MM.1S (cell line): ENCODE results near the gene SH3RF1.

ENCODE experiments used
- DNase-seq: peaks from one replicate; pipeline ENCODE4 v3.0.0-alpha.2; 2015
- H2AFZ ChIP-seq: fragments of 300-600 bp; sonication (generic); 2 replicates; pipeline ENCODE4 v1.6.0; 2016; ENCODE audit warnings: antibody characterized with exemption, low read length
- H3F3A ChIP-seq: fragments of 300-600 bp; sonication (generic); 2 replicates; pipeline ENCODE4 v1.6.1; 2016; ENCODE audit warnings: mild to moderate bottlenecking, antibody characterized with exemption, low read length, moderate library complexity, mixed read lengths; ENCODE audit not compliant: insufficient read depth
- H3K27ac ChIP-seq: fragments of 300-600 bp; sonication (generic); 2 replicates; pipeline ENCODE4 v1.5.1; 2016; ENCODE audit warnings: mild to moderate bottlenecking, low read length
- H3K27me3 ChIP-seq: fragments of 300-600 bp; sonication (generic); replicated peaks from 2 replicates; pipeline ENCODE4 v1.6.0; 2016; ENCODE audit warnings: low read length; ENCODE audit not compliant: insufficient read depth
- H3K36me3 ChIP-seq: fragments of 300-600 bp; sonication (generic); replicated peaks from 2 replicates; pipeline ENCODE4 v1.6.1; 2016; ENCODE audit warnings: mild to moderate bottlenecking, low read length, mixed read lengths; ENCODE audit not compliant: insufficient read depth
- H3K4me1 ChIP-seq: fragments of 300-600 bp; sonication (generic); 2 replicates; pipeline ENCODE4 v1.6.1; 2016; ENCODE audit warnings: low read length, mixed read lengths
- H3K4me2 ChIP-seq: fragments of 300-600 bp; sonication (generic); 2 replicates; pipeline ENCODE4 v1.6.0; 2016; ENCODE audit warnings: low read depth, low read length
- H3K4me3 ChIP-seq: fragments of 300-600 bp; sonication (generic); 2 replicates; pipeline ENCODE4 v1.5.1; 2016; ENCODE audit warnings: low read length, mixed read lengths
- H3K79me2 ChIP-seq: fragments of 300-600 bp; sonication (generic); 2 replicates; pipeline ENCODE4 v1.6.1; 2016; ENCODE audit warnings: mixed run types, low read length, mixed read lengths
- H3K9ac ChIP-seq: fragments of 300-600 bp; sonication (generic); 2 replicates; pipeline ENCODE4 v1.6.1; 2016; ENCODE audit warnings: low read length, mixed read lengths
- H3K9me2 ChIP-seq: fragments of 300-600 bp; sonication (generic); replicated peaks from 2 replicates; pipeline ENCODE4 v1.6.1; 2016; ENCODE audit warnings: mild to moderate bottlenecking, low read length, mixed read lengths; ENCODE audit not compliant: insufficient read depth
- H3K9me3 ChIP-seq: fragments of 300-600 bp; sonication (generic); replicated peaks from 2 replicates; pipeline ENCODE4 v1.6.1; 2016; ENCODE audit warnings: mild to moderate bottlenecking, low read length, mixed read lengths; ENCODE audit not compliant: insufficient read depth
- H4K20me1 ChIP-seq: fragments of 300-600 bp; sonication (generic); 2 replicates; pipeline ENCODE4 v1.6.1; 2016; ENCODE audit warnings: mild to moderate bottlenecking, low read length, moderate library complexity, mixed read lengths; ENCODE audit not compliant: insufficient read depth
- CTCF ChIP-seq: fragments of 300-600 bp; sonication (generic); IDR thresholded peaks from 2 replicates; pipeline ENCODE4 v1.5.1; 2016; ENCODE audit warnings: antibody characterized with exemption, low read length, mixed read lengths
- EZH2 ChIP-seq: fragments of 300-600 bp; sonication (generic); optimal IDR thresholded peaks from 2 replicates; pipeline ENCODE3; 2017; ENCODE audit warnings: low read depth, mild to moderate bottlenecking, antibody characterized with exemption, low read length, mixed read lengths
- EZH2phosphoT487 ChIP-seq: fragments of 300-600 bp; sonication (generic); IDR thresholded peaks from 2 replicates; pipeline ENCODE4 v1.6.1; 2018; ENCODE audit warnings: antibody characterized with exemption, low read length

The SH3RF1 gene

GRCh38 chr4:169270810-169271691 lies at the start of gene SH3RF1:
Gene SH3RF1, minus strand, starts transcription at chr4:169270956. Its CDS starts 1,744 bp downstream, at chr4:169269212.
- Histone ChIP-seq H3F3A (peaks cover 23% of the 10 kb centered on the region), H3K27ac (peak within 1 kb of the TSS; percentile 48; the same call in 1 of the 2 replicates), H3K27me3 (no peaks in the 10 kb centered on the region), H3K4me2 (peak within 1 kb of the TSS; percentile 93), H4K20me1 (no peaks in the 10 kb centered on the region; the same call in 1 of the 2 replicates), H3K4me3 (peak within 1 kb of the TSS; percentile 89), H3K9ac (peak within 1 kb of the TSS; percentile 75), H3K4me1 (peaks cover 24% of the 10 kb centered on the region), H3K79me2 (peaks cover 20% of the 10 kb centered on the region), H3K36me3 (no peaks in the 10 kb centered on the region), H2AFZ (peak within 1 kb of the TSS; percentile 96), H3K9me3 (no peaks in the 10 kb centered on the region), H3K9me2 (no peaks in the 10 kb centered on the region)
- peak; percentile 74 for DNase-seq
- TF ChIP-seq CTCF (peak; percentile 20), EZH2phosphoT487 (no peak), EZH2 (no peak)

GRCh38 chr4:169315530-169316343 lies 45.0 kb upstream of the SH3RF1 start:
- Histone ChIP-seq H3K9me3 (no peaks in the 10 kb centered on the region), H3K9me2 (no peaks in the 10 kb centered on the region), H4K20me1 (no peaks in the 10 kb centered on the region), H3K4me2 (no peak overlapping the region), H3K9ac (no peak overlapping the region), H3K36me3 (no peaks in the 10 kb centered on the region), H3F3A (no peaks in the 10 kb centered on the region), H3K27ac (no peak overlapping the region), H2AFZ (no peak overlapping the region), H3K4me3 (no peak overlapping the region), H3K79me2 (no peaks in the 10 kb centered on the region), H3K4me1 (no peaks in the 10 kb centered on the region), H3K27me3 (no peaks in the 10 kb centered on the region)
- DNase-seq = no peak
- TF ChIP-seq CTCF (no peak), EZH2 (no peak), EZH2phosphoT487 (no peak)

- Histone ChIP-seq H3F3A (no peaks in the 10 kb centered on the region), H3K27me3 (no peaks in the 10 kb centered on the region), H3K9me2 (no peaks in the 10 kb centered on the region), H2AFZ (no peak overlapping the region), H3K9me3 (no peaks in the 10 kb centered on the region), H3K36me3 (no peaks in the 10 kb centered on the region), H3K79me2 (no peaks in the 10 kb centered on the region), H3K4me3 (no peak overlapping the region), H3K4me2 (no peak overlapping the region), H3K9ac (no peak overlapping the region), H3K27ac (no peak overlapping the region), H4K20me1 (no peaks in the 10 kb centered on the region), H3K4me1 (no peaks in the 10 kb centered on the region)
- DNase-seq = no peak
- no peak for TF ChIP-seq CTCF
- TF ChIP-seq EZH2phosphoT487 = no peak
- no peak for TF ChIP-seq EZH2
Observed at GRCh38 chr4:169314906-169315305, 44.1 kb upstream of the SH3RF1 start.
